ENCODE measurements around the gene EDN3. TPM values are rescaled to one million over a fixed set of nuclear protein-coding genes. Genes with fewer than 3 reads are reported as not detected.
"Not testable (repeated sequence)": the region's sequence is repeated elsewhere in the genome, so short reads cannot be mapped to it uniquely, and the experiment has no call there.

Gene EDN3
- total RNA-seq, 1 donor from 2014 or later, result not detected

GRCh38 chr20:59352990-59353389 is 52.6 kb downstream of the EDN3 start:
- no peak overlapping the region for H3K27ac Mint-ChIP-seq
- intact Hi-C loops (cut with micrococcal nuclease), result no loop called here
- no peaks in the 10 kb centered on the region for H3K36me3 Mint-ChIP-seq (ENCODE audit: low read depth)
- CTCF ChIA-PET, result no interaction called here
- H3K27me3 Mint-ChIP-seq, result peaks cover 7% of the 10 kb centered on the region
- no peaks in the 10 kb centered on the region for H3K4me1 Mint-ChIP-seq
- no peaks in the 10 kb centered on the region for H3K9me3 Mint-ChIP-seq
- DNase-seq (no peak), ATAC-seq (ENCODE audit: low read depth) (no peak)
- no peak overlapping the region for H3K4me3 Mint-ChIP-seq
- POLR2A ChIA-PET, result no interaction called here
- TF ChIP-seq, protein P1, sequence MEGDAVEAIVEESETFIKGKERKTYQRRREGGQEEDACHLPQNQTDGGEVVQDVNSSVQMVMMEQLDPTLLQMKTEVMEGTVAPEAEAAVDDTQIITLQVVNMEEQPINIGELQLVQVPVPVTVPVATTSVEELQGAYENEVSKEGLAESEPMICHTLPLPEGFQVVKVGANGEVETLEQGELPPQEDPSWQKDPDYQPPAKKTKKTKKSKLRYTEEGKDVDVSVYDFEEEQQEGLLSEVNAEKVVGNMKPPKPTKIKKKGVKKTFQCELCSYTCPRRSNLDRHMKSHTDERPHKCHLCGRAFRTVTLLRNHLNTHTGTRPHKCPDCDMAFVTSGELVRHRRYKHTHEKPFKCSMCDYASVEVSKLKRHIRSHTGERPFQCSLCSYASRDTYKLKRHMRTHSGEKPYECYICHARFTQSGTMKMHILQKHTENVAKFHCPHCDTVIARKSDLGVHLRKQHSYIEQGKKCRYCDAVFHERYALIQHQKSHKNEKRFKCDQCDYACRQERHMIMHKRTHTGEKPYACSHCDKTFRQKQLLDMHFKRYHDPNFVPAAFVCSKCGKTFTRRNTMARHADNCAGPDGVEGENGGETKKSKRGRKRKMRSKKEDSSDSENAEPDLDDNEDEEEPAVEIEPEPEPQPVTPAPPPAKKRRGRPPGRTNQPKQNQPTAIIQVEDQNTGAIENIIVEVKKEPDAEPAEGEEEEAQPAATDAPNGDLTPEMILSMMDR (IDR thresholded peaks at IDR 0.05), result no peak

DNA sequence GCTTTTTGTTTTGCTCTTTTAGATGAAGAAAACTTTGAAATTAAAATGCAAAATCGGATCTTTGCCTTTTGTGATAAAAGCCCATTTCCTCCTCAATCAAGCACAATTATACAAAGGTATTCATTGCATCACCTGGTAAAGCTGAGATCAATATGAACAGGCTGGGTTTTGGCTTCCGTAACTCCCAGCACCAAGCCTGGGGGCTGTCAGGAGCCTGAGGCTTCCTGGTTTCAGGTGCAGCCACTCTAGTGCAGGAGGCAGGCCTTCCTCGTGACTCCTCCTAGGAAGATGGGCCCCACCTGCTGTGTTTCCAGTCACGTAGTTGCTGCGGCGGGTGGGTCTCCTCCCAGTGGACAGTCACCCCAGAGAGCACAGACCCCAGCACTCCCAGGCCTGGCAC is 54.0 kb downstream of the EDN3 start:
- intact Hi-C loops (cut with micrococcal nuclease), result no loop called here
- TF ChIP-seq, protein P1 (IDR thresholded peaks at IDR 0.05), result no peak
- ChIA-PET POLR2A (no interaction called here), CTCF (no interaction called here)
- peaks cover 4% of the 10 kb centered on the region for H3K4me1 Mint-ChIP-seq
- ATAC-seq (ENCODE audit: low read depth), result no peak
- H3K27ac Mint-ChIP-seq, result no peak overlapping the region
- no peaks in the 10 kb centered on the region for H3K36me3 Mint-ChIP-seq (ENCODE audit: low read depth)
- no peaks in the 10 kb centered on the region for H3K9me3 Mint-ChIP-seq
- no peak overlapping the region for H3K4me3 Mint-ChIP-seq
- peaks cover 7% of the 10 kb centered on the region for H3K27me3 Mint-ChIP-seq
- no peak for DNase-seq

DNA sequence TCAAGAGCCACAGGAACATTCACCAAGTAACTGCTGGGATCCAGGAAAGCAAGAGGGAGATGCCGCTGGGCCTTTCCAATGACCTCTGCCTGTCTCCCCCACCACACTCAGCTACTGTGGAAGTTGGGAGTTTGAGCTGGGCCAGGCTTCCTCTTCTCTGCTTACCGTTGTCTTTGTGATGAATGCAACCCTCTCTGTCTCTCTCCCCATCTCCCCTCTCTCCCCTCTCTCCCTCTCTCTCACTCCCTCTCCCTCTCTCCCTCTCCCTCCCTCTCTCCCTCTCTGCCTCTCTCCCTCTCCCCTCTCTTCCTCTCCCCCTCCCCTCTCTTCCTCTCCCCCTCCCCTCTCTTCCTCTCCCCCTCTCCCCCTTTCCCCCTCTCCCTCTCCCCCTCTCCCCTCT is 54.8 kb downstream of the EDN3 start:
- intact Hi-C loops (cut with micrococcal nuclease), result no loop called here
- no peak for DNase-seq
- H3K27ac Mint-ChIP-seq, result no peak overlapping the region
- no peaks in the 10 kb centered on the region for H3K9me3 Mint-ChIP-seq
- CTCF ChIA-PET, result no interaction called here
- POLR2A ChIA-PET, result no interaction called here
- no peaks in the 10 kb centered on the region for H3K36me3 Mint-ChIP-seq (ENCODE audit: low read depth)
- no peak for ATAC-seq (ENCODE audit: low read depth)
- peaks cover 7% of the 10 kb centered on the region for H3K27me3 Mint-ChIP-seq
- H3K4me1 Mint-ChIP-seq, result peaks cover 4% of the 10 kb centered on the region
- H3K4me3 Mint-ChIP-seq, result no peak overlapping the region
- TF ChIP-seq, protein P1 (IDR thresholded peaks at IDR 0.05), result no peak

- Mint-ChIP-seq H3K9me3 (no peaks in the 10 kb centered on the region), H3K4me1 (peaks cover 4% of the 10 kb centered on the region), H3K4me3 (no peak overlapping the region), H3K27ac (no peak overlapping the region), H3K36me3 (ENCODE audit: low read depth) (no peaks in the 10 kb centered on the region), H3K27me3 (peaks cover 7% of the 10 kb centered on the region)
- ChIA-PET POLR2A (no interaction called here), CTCF (no interaction called here)
- TF ChIP-seq, protein P1 (IDR thresholded peaks at IDR 0.05), result no peak
- no peak for ATAC-seq (ENCODE audit: low read depth)
- intact Hi-C loops (cut with micrococcal nuclease), result no loop called here
- DNase-seq, result no peak
These were observed 56.3 kb downstream of the EDN3 start for GRCh38 chr20:59356662-59357165.

GRCh38 chr20:59358793-59359192 is 58.4 kb downstream of the EDN3 start:
- H3K9me3 Mint-ChIP-seq; POLR2A ChIA-PET; CTCF ChIA-PET; H3K27me3 Mint-ChIP-seq; H3K27ac Mint-ChIP-seq; H3K4me3 Mint-ChIP-seq; H3K4me1 Mint-ChIP-seq; H3K36me3 Mint-ChIP-seq (ENCODE audit: low read depth); ATAC-seq (ENCODE audit: low read depth); intact Hi-C loops (cut with micrococcal nuclease); DNase-seq: not testable (repeated sequence)
